Islet precursor cell (in vitro differentiated cells): ENCODE measurements around the gene RPUSD1.
"Not testable (repeated sequence)": the region's sequence is repeated elsewhere in the genome, so short reads cannot be mapped to it uniquely, and the experiment has no call there.

ENCODE experiments used
- DNase-seq: peaks from one replicate; pipeline ENCODE4 v3.0.0-alpha.2; 2018

The RPUSD1 gene

DNA sequence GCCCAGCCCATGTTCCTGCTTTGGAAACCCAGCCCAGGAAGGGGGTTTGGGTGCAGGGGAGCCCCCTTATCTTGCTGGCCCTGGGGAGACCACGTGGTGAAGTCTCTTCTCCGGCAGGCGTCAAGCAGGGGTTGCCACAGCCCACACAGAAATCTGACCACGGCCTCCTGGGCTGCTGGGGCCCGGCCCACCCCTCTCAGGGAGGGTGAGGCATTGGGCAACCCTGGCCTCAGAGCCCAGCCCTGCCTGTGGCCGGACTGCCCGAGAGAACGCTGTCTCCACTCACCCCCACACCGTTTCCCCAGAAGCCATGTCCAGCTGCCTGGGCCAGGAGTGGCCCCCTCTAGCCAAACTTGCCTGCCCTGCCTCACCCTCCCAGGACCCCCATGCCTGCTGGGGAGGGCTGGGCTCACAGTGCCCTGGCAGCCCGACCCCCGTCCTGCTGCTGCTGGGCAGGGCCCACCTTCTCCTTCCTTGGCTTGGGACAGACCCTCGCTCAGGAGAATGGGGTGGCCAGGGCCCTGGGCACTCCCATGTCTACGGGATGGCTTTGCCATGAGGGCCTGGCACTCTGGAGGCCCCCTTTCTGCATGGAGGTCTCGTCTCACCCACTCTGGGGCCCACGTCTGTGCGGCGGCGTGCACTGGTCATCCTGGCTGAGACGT lies 6.7 kb downstream of the RPUSD1 start:
- no peak for DNase-seq

DNA sequence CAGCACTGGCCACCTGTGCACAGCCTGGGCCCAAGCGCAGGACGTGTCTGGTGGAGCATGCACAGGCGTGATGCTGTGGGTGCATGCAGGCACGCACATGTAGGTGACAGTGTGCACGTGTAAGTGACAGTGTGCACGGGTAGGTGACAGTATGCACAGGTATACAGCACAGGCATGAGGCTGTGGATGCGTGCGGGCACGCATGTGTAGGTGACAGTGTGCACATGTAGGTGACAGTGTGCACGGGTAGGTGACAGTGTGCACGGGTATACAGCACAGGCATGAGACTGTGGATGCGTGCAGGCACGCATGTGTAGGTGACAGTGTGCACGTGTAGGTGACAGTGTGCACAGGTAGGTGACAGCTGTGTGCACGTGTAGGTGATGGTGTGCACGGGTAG lies 7.9 kb downstream of the RPUSD1 start:
- no peak for DNase-seq

DNA sequence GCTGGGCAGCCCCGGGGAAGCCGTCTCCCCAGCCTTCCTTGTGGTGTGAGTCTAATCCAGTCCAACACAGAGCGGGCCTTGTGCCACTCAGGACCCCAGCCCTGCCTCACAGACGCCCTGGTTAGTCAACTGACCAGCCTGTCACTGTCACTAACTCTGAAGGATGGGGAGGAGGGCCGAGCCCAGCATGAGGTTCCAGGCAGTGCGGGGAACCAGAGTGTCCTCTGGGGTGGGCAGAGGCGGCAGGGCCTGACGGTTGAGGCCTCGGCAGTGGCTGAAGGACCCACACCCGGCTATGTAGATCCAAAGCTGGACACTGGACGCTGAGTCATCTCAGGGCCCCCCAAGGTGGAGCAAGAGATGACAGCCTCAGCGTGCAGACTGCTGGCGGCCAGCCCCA lies 8.6 kb downstream of the RPUSD1 start:
- no peak for DNase-seq

- DNase-seq: no peak
Measured at GRCh38 chr16:778909-779527, 9.2 kb downstream of the RPUSD1 start.

DNA sequence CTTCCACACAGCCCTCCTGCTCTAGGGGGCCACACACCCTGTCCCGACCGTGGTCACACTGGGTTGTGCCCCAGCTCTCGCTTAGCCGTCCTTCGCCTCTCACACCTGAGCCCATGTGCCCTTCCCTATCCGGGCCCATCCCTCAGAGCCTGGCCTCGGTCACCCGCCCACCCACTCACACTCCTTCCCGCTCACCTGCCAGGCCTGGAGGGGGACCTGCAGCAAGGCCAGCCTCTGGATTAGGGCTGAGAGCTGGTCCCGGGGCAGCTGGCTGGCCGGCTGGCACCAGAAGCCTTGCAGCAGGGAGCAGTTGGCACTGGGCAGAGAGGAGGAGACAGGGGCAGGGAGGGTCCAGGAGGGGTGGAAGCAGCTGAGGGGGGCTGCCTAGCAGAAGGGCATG lies 9.7 kb downstream of the RPUSD1 start:
- no peak for DNase-seq

- DNase-seq: peak; percentile 92
Measured at GRCh38 chr16:777826-778225, 10.4 kb downstream of the RPUSD1 start.

GRCh38 chr16:776824-777223 lies 11.4 kb downstream of the RPUSD1 start:
- no peak for DNase-seq

GRCh38 chr16:776298-776697 lies 11.9 kb downstream of the RPUSD1 start:
- DNase-seq: not testable (repeated sequence)

- no peak for DNase-seq
Measured at GRCh38 chr16:775236-775796, 12.9 kb downstream of the RPUSD1 start.

- DNase-seq: no peak
Measured at GRCh38 chr16:774086-775001, 13.8 kb downstream of the RPUSD1 start.

DNA sequence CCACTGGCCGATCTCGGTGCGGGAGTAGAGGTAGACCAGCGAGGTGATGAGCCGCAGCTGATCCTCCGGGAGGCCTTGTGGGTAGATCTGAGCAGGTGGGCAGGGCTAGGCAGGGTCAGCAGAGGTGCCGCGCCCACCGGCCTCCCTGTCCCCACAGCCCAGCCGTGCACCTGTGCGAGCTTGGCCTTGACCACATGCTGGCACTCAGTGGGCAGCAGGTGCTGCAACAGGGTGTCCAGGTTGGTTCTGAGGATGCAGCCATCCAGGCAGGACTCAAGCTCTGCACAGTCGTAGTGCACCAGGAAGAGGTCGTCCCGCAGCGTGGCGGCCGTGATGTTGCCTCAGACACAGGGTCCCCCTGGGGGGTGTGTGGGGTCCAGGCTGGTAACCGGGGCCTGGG lies 15.2 kb downstream of the RPUSD1 start:
- DNase-seq: no peak

DNA sequence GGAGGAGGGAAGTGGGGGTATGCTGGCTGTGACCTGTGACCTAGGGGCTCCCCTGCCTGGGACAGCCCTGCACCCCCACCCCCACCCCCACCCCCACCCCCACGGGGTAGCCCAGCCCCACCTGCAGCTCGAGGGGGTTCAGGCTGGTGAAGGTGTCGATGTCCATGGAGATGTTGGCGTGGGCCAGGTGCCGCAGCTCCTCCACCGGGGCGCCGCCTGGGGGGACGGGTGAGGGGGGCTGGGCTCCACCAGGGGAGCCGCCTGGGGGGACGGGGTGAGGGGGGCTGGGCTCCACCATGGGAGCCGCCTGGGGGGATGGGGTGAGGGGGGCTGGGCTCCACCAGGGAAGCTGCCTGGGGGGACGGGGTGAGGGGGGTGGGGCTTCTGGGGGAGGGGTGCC lies 17.8 kb downstream of the RPUSD1 start:
- no peak for DNase-seq

DNA sequence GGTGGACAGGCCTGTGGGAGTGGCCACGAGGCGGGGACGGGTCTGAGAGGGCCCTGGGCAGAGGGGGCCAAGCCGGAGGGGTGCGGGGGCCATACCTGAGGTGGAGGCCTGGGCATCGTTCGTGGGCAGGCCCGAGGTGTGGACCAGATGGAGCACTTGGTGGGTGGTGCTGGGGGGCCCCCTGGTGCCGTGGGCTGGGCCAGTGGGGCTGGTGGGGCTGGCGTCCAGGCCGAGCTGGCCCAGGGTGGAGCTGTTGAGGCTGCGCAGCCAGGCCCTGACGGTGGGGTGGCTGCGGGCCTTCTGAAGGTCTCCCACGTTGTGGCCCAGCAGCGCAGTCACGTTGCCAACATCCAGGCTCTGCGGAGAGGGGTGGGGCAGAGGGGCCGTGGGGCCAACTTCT lies 18.2 kb downstream of the RPUSD1 start:
- DNase-seq: no peak

DNA sequence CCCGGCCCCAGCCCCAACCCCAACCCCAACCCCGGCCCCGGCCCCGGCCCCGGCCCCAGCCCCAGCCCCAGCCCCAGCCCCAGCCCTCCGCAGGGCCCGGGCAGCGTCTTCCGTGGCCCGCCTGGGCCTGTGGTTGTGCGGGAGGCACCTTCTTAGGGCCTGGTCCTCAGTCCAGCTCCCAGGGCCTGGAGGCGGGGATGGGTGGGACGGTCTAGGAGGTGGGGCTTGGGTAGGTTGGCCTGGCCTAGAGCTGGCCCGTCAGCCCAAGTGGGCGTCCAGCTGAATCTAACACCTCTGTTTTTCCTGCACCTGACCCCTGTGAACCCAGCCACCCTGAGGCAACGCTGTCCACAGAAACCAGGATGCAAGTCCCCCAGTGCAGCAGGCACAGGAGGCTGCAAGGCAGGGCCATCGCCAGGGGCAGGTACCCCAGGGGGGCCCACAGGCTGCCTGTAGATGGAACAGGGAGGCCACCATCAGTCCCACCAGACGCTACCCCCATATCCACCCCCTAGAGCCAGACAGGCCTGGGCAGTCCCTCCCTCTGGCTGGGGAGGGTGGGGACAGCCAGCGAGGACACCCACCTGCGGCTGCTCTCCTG lies 18.9 kb downstream of the RPUSD1 start:
- no peak for DNase-seq

GRCh38 chr16:768428-768827 lies 19.8 kb downstream of the RPUSD1 start:
- no peak for DNase-seq

- DNase-seq: no peak
Measured at GRCh38 chr16:767743-768235, 20.4 kb downstream of the RPUSD1 start.

- no peak for DNase-seq
Measured at GRCh38 chr16:766820-767640, 21.2 kb downstream of the RPUSD1 start.

- no peak for DNase-seq
Measured at GRCh38 chr16:766008-766819, 22.0 kb downstream of the RPUSD1 start.

DNA sequence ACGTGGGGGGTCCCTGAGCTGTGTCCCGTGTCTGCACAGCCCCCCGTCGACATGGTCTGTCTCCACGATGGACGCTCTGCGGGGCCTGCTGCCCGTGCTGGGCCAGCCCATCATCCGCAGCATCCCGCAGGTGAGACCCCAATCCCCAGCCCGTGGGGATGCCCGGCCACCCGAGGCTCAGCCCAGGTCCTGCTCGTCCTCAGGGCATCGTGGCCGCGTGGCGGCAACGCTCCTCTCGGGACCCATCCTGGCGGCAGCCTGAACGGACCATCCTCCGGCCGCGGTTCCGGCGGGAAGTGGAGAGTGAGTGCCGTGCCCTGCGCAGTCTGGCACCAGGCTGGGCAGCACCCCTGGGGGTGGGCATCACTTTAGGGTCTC lies 22.7 kb downstream of the RPUSD1 start:
- no peak for DNase-seq

- DNase-seq: no peak
Measured at GRCh38 chr16:764848-765487, 23.2 kb downstream of the RPUSD1 start.
